Left renal pelvis (tissue), 4 donors: ENCODE measurements around the gene ATG4D. TPM values are rescaled to one million over a fixed set of nuclear protein-coding genes. Genes with fewer than 3 reads are reported as not detected.

Experiments
- DNase-seq, 4 donors: peaks; one replicate each; pipeline ENCODE4 v3.0.0-alpha.2; 2013; ENCODE audit warnings: low read depth in 4 of 4, low spot score in 3 of 4
- polyA plus RNA-seq, 4 donors: library from polyadenylated mRNA; unstranded; fragments of 120-200 nt; gene quantifications; one replicate each; pipeline ENCODE4 v1.2.1, GENCODE V29; 2013; ENCODE audit not compliant: insufficient read length in 4 of 4

Gene ATG4D
- 10 to 100 TPM; 17.1 to 37.0 (median 27.8) TPM for polyA plus RNA-seq

GRCh38 chr19:10543420-10544241 lies at the start of gene ATG4D:
Gene ATG4D (plus strand): TSS chr19:10543904. CDS start chr19:10544091, 187 bp downstream.
- no peak for DNase-seq

GRCh38 chr19:10497371-10497770 lies 46.3 kb upstream of the ATG4D start:
- no peak for DNase-seq

GRCh38 chr19:10499550-10500246 lies 44.0 kb upstream of the ATG4D start:
- DNase-seq = no peak

GRCh38 chr19:10500247-10500592 lies 43.5 kb upstream of the ATG4D start:
- DNase-seq = no peak

- no peak for DNase-seq
These were observed 41.7 kb upstream of the ATG4D start for GRCh38 chr19:10501971-10502523.

GRCh38 chr19:10502524-10503001 lies 41.1 kb upstream of the ATG4D start:
- peak; percentile 82 to 90 (median 87) for DNase-seq

- DNase-seq = no peak
These were observed 40.5 kb upstream of the ATG4D start, which contains the start of gene KEAP1 for GRCh38 chr19:10503002-10503789. Gene KEAP1 (minus strand): TSS chr19:10503356. CDS start chr19:10500033, 3,323 bp downstream.

GRCh38 chr19:10505583-10506229 lies 38.0 kb upstream of the ATG4D start:
- no peak for DNase-seq

GRCh38 chr19:10508036-10508435 lies 35.7 kb upstream of the ATG4D start:
- DNase-seq = no peak

GRCh38 chr19:10508707-10509106 lies 35.0 kb upstream of the ATG4D start:
- DNase-seq = no peak

GRCh38 chr19:10510301-10510802 lies 33.4 kb upstream of the ATG4D start:
- DNase-seq = no peak

- no peak for DNase-seq
These were observed 30.5 kb upstream of the ATG4D start for GRCh38 chr19:10513223-10513622.

GRCh38 chr19:10514211-10515145 lies 29.2 kb upstream of the ATG4D start:
- DNase-seq = no peak

GRCh38 chr19:10516064-10516385 lies 27.7 kb upstream of the ATG4D start:
- no peak for DNase-seq

GRCh38 chr19:10516671-10517286 lies 26.9 kb upstream of the ATG4D start:
- no peak for DNase-seq

GRCh38 chr19:10517361-10517759 lies 26.3 kb upstream of the ATG4D start, which contains the start of gene S1PR5:
Gene S1PR5 (minus strand): TSS chr19:10517447. CDS start chr19:10515011, 2,436 bp downstream.
- DNase-seq = no peak

- DNase-seq = no peak
These were observed 25.8 kb upstream of the ATG4D start for GRCh38 chr19:10517760-10518443.
